ENCODE results near the gene PNPLA3.

The PNPLA3 gene

GRCh38 chr22:43974028-43974545, 50.5 kb downstream of the PNPLA3 start:
- no peaks in the 10 kb centered on the region for H3K4me1 ChIP-seq (ENCODE audit: insufficient read depth, low read length)
- peaks cover 92% of the 10 kb centered on the region for H3K36me3 ChIP-seq (ENCODE audit: insufficient read depth, low read length)
- H3K79me2 ChIP-seq (ENCODE audit: insufficient read depth, low read length): no peaks in the 10 kb centered on the region
- H3K27me3 ChIP-seq (ENCODE audit: insufficient read depth, low read length, poor library complexity): no peaks in the 10 kb centered on the region
- no peak overlapping the region for H3K4me3 ChIP-seq (ENCODE audit: low read depth in 1 of 2, low read length in 2 of 2)
- no peak overlapping the region for H3K27ac ChIP-seq (ENCODE audit: low read length)
- ATAC-seq (ENCODE audit: insufficient read depth, low read depth): no peak
- no peaks in the 10 kb centered on the region for H3K9me3 ChIP-seq (ENCODE audit: insufficient read depth, low read length, severe bottlenecking)
- H3K9ac ChIP-seq (ENCODE audit: low read depth, low read length): no peak overlapping the region
- peaks cover 12% of the 10 kb centered on the region for H4K20me1 ChIP-seq (ENCODE audit: insufficient read depth, low read length)
- TF ChIP-seq CTCF (IDR thresholded peaks at IDR 0.05; ENCODE audit: borderline replicate concordance, extremely low read depth, low read length, poor library complexity, severe bottlenecking) (no peak), EZH2 (IDR thresholded peaks at IDR 0.05; ENCODE audit: borderline replicate concordance, low read depth, low read length, severe bottlenecking) (no peak)
- no peak overlapping the region for H3K4me2 ChIP-seq (ENCODE audit: insufficient read depth, low read length)
- no peak overlapping the region for H2AFZ ChIP-seq (ENCODE audit: low read depth, low read length)
- DNase-seq: no peak

DNA sequence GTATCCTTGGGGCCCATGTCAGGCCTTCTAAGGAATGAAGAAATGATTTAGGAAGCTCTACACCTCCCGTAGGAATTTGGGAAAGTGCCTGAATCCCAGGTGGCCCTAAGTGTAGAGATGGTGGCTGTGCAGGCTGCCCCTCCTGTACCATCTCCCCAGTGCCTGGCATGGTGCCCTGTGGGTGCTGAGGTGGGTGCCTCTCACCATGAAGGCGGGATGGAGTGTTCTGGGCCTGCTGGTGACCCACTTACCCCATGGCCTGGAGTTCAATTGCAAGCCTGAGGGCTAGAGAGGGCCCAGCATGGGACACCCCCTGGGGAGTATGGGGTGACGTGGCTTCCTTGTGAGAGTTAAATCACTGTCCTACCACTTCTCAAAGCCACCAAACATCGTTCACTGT, 51.4 kb downstream of the PNPLA3 start:
- H3K4me2 ChIP-seq (ENCODE audit: insufficient read depth, low read length): no peak overlapping the region
- H3K79me2 ChIP-seq (ENCODE audit: insufficient read depth, low read length): no peaks in the 10 kb centered on the region
- TF ChIP-seq EZH2 (IDR thresholded peaks at IDR 0.05; ENCODE audit: borderline replicate concordance, low read depth, low read length, severe bottlenecking): no peak
- TF ChIP-seq CTCF (IDR thresholded peaks at IDR 0.05; ENCODE audit: borderline replicate concordance, extremely low read depth, low read length, poor library complexity, severe bottlenecking): no peak
- ATAC-seq (ENCODE audit: insufficient read depth, low read depth) (no peak), DNase-seq (no peak)
- H3K36me3 ChIP-seq (ENCODE audit: insufficient read depth, low read length): peaks cover 94% of the 10 kb centered on the region
- no peaks in the 10 kb centered on the region for H3K9me3 ChIP-seq (ENCODE audit: insufficient read depth, low read length, severe bottlenecking)
- H3K4me3 ChIP-seq (ENCODE audit: low read depth in 1 of 2, low read length in 2 of 2): no peak overlapping the region
- H2AFZ ChIP-seq (ENCODE audit: low read depth, low read length): no peak overlapping the region
- peaks cover 11% of the 10 kb centered on the region for H4K20me1 ChIP-seq (ENCODE audit: insufficient read depth, low read length)
- H3K9ac ChIP-seq (ENCODE audit: low read depth, low read length): no peak overlapping the region
- H3K4me1 ChIP-seq (ENCODE audit: insufficient read depth, low read length): no peaks in the 10 kb centered on the region
- no peak overlapping the region for H3K27ac ChIP-seq (ENCODE audit: low read length)
- H3K27me3 ChIP-seq (ENCODE audit: insufficient read depth, low read length, poor library complexity): no peaks in the 10 kb centered on the region

DNA sequence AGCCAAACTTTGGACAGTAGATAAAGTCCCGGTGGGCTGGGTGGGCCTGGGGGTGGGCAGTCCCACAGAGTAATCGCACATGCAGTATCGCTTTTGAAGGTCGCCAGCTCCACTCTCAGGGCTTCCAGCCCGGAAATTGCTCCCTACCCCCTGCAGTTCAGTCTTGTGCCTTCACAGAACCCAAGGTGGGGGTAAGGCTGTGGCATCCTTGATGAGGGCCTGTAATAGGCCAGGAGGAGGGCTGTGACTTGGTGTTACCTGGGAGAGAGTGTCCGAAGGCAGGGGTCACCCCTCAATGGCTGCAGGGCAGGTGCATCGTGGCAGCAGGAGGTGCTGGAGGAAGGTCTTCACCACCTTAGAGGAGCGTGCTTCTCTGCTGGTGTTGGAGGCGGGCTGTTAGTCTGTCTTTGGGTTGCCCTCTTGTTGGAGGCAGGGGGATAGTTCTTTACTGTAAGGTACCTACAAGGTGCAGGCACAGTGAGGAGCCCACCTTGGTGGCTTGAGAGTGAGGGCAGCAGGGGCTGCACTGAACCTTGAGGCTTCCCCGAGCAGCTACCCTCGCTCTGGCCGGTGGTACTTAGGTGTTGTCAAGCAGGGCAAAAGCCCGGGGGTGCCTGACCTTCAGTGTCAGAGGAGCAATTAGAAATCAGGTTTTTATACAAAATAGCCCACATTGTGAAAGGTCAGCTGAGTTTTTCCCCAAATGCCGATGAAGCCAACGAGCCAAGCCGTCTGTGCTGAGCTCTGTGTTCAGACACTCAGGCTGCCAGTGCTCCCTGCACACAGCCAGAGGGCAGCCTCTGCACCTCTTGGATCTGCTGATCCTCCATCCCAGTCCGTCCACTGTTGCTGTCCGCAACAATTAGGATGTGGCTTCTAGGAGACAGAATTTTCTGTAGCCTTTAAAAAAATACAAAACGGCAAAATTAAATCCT, 53.5 kb downstream of the PNPLA3 start:
- Histone ChIP-seq H4K20me1 (ENCODE audit: insufficient read depth, low read length) (0 out of 2 replicates have a peak, but pooled peaks cover 5% of the 10 kb centered on the region), H3K79me2 (ENCODE audit: insufficient read depth, low read length) (no peaks in the 10 kb centered on the region), H3K4me2 (ENCODE audit: insufficient read depth, low read length) (no peak overlapping the region), H2AFZ (ENCODE audit: low read depth, low read length) (no peak overlapping the region), H3K27me3 (ENCODE audit: insufficient read depth, low read length, poor library complexity) (no peaks in the 10 kb centered on the region), H3K4me1 (ENCODE audit: insufficient read depth, low read length) (no peaks in the 10 kb centered on the region), H3K9ac (ENCODE audit: low read depth, low read length) (no peak overlapping the region), H3K36me3 (ENCODE audit: insufficient read depth, low read length) (peaks cover 96% of the 10 kb centered on the region), H3K4me3 (ENCODE audit: low read depth in 1 of 2, low read length in 2 of 2) (no peak overlapping the region), H3K27ac (ENCODE audit: low read length) (no peak overlapping the region), H3K9me3 (ENCODE audit: insufficient read depth, low read length, severe bottlenecking) (no peaks in the 10 kb centered on the region)
- ATAC-seq (ENCODE audit: insufficient read depth, low read depth) (no peak), DNase-seq (no peak)
- TF ChIP-seq CTCF (IDR thresholded peaks at IDR 0.05; ENCODE audit: borderline replicate concordance, extremely low read depth, low read length, poor library complexity, severe bottlenecking) (no peak), EZH2 (IDR thresholded peaks at IDR 0.05; ENCODE audit: borderline replicate concordance, low read depth, low read length, severe bottlenecking) (no peak)

All from DND-41 (cell line).